NT2/D1 (cell line): Measurements from ENCODE around the gene ZNF581.

Experiments
- YY1 ChIP-seq: IDR thresholded peaks from 2 replicates; pipeline ENCODE4 v1.6.1; 2011; ENCODE audit not compliant: insufficient read length, insufficient read depth
- ZNF274 ChIP-seq: IDR thresholded peaks from 2 replicates; pipeline ENCODE4 v1.6.1; 2011; ENCODE audit warnings: mild to moderate bottlenecking, low read depth, low read length

- TF ChIP-seq ZNF274 (no peak), YY1 (no peak)
Observed at GRCh38 chr19:55616395-55616875, 27.0 kb upstream of the ZNF581 start.
